Posterior cingulate gyrus (tissue), 11 donors: ENCODE measurements around the gene SEMA3E.
"Not testable (repeated sequence)": the region's sequence is repeated elsewhere in the genome, so short reads cannot be mapped to it uniquely, and the experiment has no call there.

Experiments used
- DNase-seq, 10 donors: peaks; one replicate each; pipeline versions ENCODE4 v3.0.0 to v3.0.0-alpha.2; 2020 to 2021; ENCODE audit warnings: mixed read lengths in 3 of 10
- intact Hi-C: fragments of 100-400 bp; cut with DNase I; formaldehyde crosslinking; loops from one replicate; pipeline ENCODE4 v1.15.1; 2023

SEMA3E gene

GRCh38 chr7:83648464-83649241 is at the start of gene SEMA3E:
TSS of gene SEMA3E (minus strand) at chr7:83649139.
- intact Hi-C loops, result no loop called here
- peak in 3 of 10 donors; percentile 3 to 74 (median 49) for DNase-seq

- no peak for DNase-seq
- intact Hi-C loops, result no loop called here
Measured at GRCh38 chr7:83697804-83698530, 49.0 kb upstream of the SEMA3E start.

- intact Hi-C loops, result no loop called here
- DNase-seq, result no peak
Measured at GRCh38 chr7:83696101-83696500, 47.2 kb upstream of the SEMA3E start.

- intact Hi-C loops, result no loop called here
- DNase-seq, result no peak
Measured at GRCh38 chr7:83695128-83695960, 46.4 kb upstream of the SEMA3E start.

- intact Hi-C loops, result no loop called here
- no peak for DNase-seq
Measured at GRCh38 chr7:83693256-83693655, 44.3 kb upstream of the SEMA3E start.

GRCh38 chr7:83691095-83691494 is 42.2 kb upstream of the SEMA3E start:
- intact Hi-C loops, result no loop called here
- no peak for DNase-seq

- intact Hi-C loops, result no loop called here
- no peak for DNase-seq
Measured at GRCh38 chr7:83689855-83690254, 40.9 kb upstream of the SEMA3E start.

GRCh38 chr7:83686416-83686815 is 37.5 kb upstream of the SEMA3E start:
- no peak for DNase-seq
- intact Hi-C loops, result no loop called here

- intact Hi-C loops, result no loop called here
- no peak for DNase-seq
Measured at GRCh38 chr7:83684928-83685327, 36.0 kb upstream of the SEMA3E start.

GRCh38 chr7:83681200-83681778 is 32.4 kb upstream of the SEMA3E start:
- intact Hi-C loops, result no loop called here
- DNase-seq, result no peak

- intact Hi-C loops, result no loop called here
- DNase-seq, result no peak
Measured at GRCh38 chr7:83677180-83677866, 28.4 kb upstream of the SEMA3E start.

GRCh38 chr7:83673291-83673690 is 24.4 kb upstream of the SEMA3E start:
- DNase-seq, result peak in 1 of 10 donors; percentile 75
- intact Hi-C loops, result not testable (repeated sequence)

GRCh38 chr7:83672157-83672556 is 23.2 kb upstream of the SEMA3E start:
- no peak for DNase-seq
- intact Hi-C loops, result no loop called here

GRCh38 chr7:83663131-83663530 is 14.2 kb upstream of the SEMA3E start:
- peak in 1 of 10 donors; percentile 32 for DNase-seq
- intact Hi-C loops, result no loop called here

- intact Hi-C loops, result no loop called here
- no peak for DNase-seq
Measured at GRCh38 chr7:83658126-83658525, 9.2 kb upstream of the SEMA3E start.

GRCh38 chr7:83655951-83656556 is 7.1 kb upstream of the SEMA3E start:
- peak in 4 of 10 donors; percentile 15 to 72 (median 27) for DNase-seq
- intact Hi-C loops, result loop anchor here (2.0 kb wide), 1 partner anchor 245 kb away; no protein-coding TSS in a partner anchor

GRCh38 chr7:83652481-83652880 is 3.5 kb upstream of the SEMA3E start:
- intact Hi-C loops, result no loop called here
- no peak for DNase-seq

GRCh38 chr7:83649701-83650100 is 762 bp upstream of the SEMA3E start:
- intact Hi-C loops, result no loop called here
- DNase-seq, result no peak

- intact Hi-C loops, result no loop called here
- DNase-seq, result no peak
Measured at GRCh38 chr7:83646027-83646426, 2.9 kb downstream of the SEMA3E start.

GRCh38 chr7:83643739-83644138 is 5.2 kb downstream of the SEMA3E start:
- no peak for DNase-seq
- intact Hi-C loops, result no loop called here
